Fibroblast of villous mesenchyme (primary cell): Measurements from ENCODE around the gene RGS7. TPM values are rescaled to one million over a fixed set of nuclear protein-coding genes. Genes with fewer than 3 reads are reported as not detected.

Experiments
- DNase-seq: peaks from one replicate; pipeline ENCODE4 v3.0.0-alpha.2; 2010; ENCODE audit warnings: low read depth
- H3K4me3 ChIP-seq: 2 replicates; pipeline ENCODE4 v1.5.1; 2011; ENCODE audit warnings: low read depth, mild to moderate bottlenecking, low read length
- CTCF ChIP-seq: IDR thresholded peaks from 2 replicates; pipeline ENCODE4 v1.5.1; 2012; ENCODE audit warnings: low read depth, mild to moderate bottlenecking, low read length; ENCODE audit not compliant: insufficient read depth
- total RNA-seq: library from RNA; depleted of rRNA; stranded (reverse); fragments of >200 nt; gene quantifications from 2 replicates; pipeline ENCODE4 v1.2.3, GENCODE V29; 2012

Gene RGS7
- total RNA-seq, 1 donor = 0.43 TPM

- TF ChIP-seq CTCF = no peak
- no peak for DNase-seq
- H3K4me3 ChIP-seq = no peak overlapping the region
Measured at GRCh38 chr1:241068359-241068758, 288.6 kb downstream of the RGS7 start.

- no peak for DNase-seq
- no peak overlapping the region for H3K4me3 ChIP-seq
Measured at GRCh38 chr1:241063276-241063675, 293.7 kb downstream of the RGS7 start.

GRCh38 chr1:241061062-241061461 is 295.9 kb downstream of the RGS7 start:
- no peak for DNase-seq
- H3K4me3 ChIP-seq = no peak overlapping the region
- TF ChIP-seq CTCF = no peak

More at GRCh38 chr1:241063276-241063675, 293.7 kb downstream of the RGS7 start:
- TF ChIP-seq CTCF = no peak

- no peak overlapping the region for H3K4me3 ChIP-seq
- no peak for TF ChIP-seq CTCF
- no peak for DNase-seq
Measured at GRCh38 chr1:241048622-241049021, 308.4 kb downstream of the RGS7 start.

- TF ChIP-seq CTCF = no peak
- no peak for DNase-seq
- H3K4me3 ChIP-seq = no peak overlapping the region
Measured at GRCh38 chr1:241045659-241046058, 311.3 kb downstream of the RGS7 start.

GRCh38 chr1:241034203-241034936 is 322.6 kb downstream of the RGS7 start:
- no peak overlapping the region for H3K4me3 ChIP-seq
- DNase-seq = no peak
- no peak for TF ChIP-seq CTCF

GRCh38 chr1:241024834-241025233 is 332.2 kb downstream of the RGS7 start:
- no peak for TF ChIP-seq CTCF
- no peak for DNase-seq
- H3K4me3 ChIP-seq = no peak overlapping the region
